K562 (cell line): ENCODE data around the gene CTDSP2. TPM values are rescaled to one million over a fixed set of nuclear protein-coding genes. Genes with fewer than 3 reads are reported as not detected.

Experiments used
- AFF1 ChIP-seq, 2 experiments: fragments of 450-650 bp; IDR thresholded peaks; 2 replicates each; pipeline ENCODE4 v1.6.1; 2018; ENCODE audit warnings: mild to moderate bottlenecking in 2 of 2, low read depth in 1 of 2; ENCODE audit not compliant: partially characterized antibody in 2 of 2
- ARID1B ChIP-seq: fragments of 450-650 bp; IDR thresholded peaks from 2 replicates; pipeline ENCODE4 v1.6.1; 2016; ENCODE audit warnings: antibody characterized with exemption, mild to moderate bottlenecking, inconsistent platforms
- E2F8 ChIP-seq: fragments of 450-650 bp; IDR thresholded peaks from 2 replicates; pipeline ENCODE4 v1.7.1; 2018; ENCODE audit warnings: mild to moderate bottlenecking, low read depth; ENCODE audit not compliant: partially characterized antibody
- FOXM1 ChIP-seq, 2 experiments: fragments of 450-650 bp in 1 of 2; sonication (generic) in 1 of 2; formaldehyde crosslinking in 1 of 2; IDR thresholded peaks; 2 replicates each; pipeline versions ENCODE4 v1.6.1 to v1.9.0; 2017 to 2022; ENCODE audit warnings: low read depth in 2 of 2, mild to moderate bottlenecking in 2 of 2, missing genetic modification reagents in 1 of 2, moderate library complexity in 1 of 2
- FOXP1 ChIP-seq: sonication (generic); formaldehyde crosslinking; IDR thresholded peaks from 2 replicates; pipeline ENCODE4 v1.8.0; 2022; ENCODE audit warnings: mild to moderate bottlenecking, missing genetic modification reagents
- HDAC1 ChIP-seq, 2 experiments: fragments of 450-650 bp; IDR thresholded peaks; 2 replicates each; pipeline ENCODE4 v1.6.1; 2016 to 2017; ENCODE audit warnings: inconsistent platforms in 1 of 2, mild to moderate bottlenecking in 1 of 2, moderate library complexity in 1 of 2
- HMBOX1 ChIP-seq: sonication (generic); IDR thresholded peaks from 2 replicates; pipeline ENCODE4 v1.6.1; 2016
- KLF10 ChIP-seq: fragments of 250-450 bp; sonication (Bioruptor Pico); IDR thresholded peaks from 2 replicates; pipeline ENCODE4 v1.6.1; 2021; ENCODE audit warnings: matching md5 sums
- MNT ChIP-seq, 2 experiments: fragments of 450-650 bp; conservative IDR thresholded peaks; 2 replicates each; pipeline ENCODE4 v1.6.1; 2017; ENCODE audit warnings: mild to moderate bottlenecking in 2 of 2, moderate library complexity in 2 of 2
- PHB2 ChIP-seq: fragments of 450-650 bp; IDR thresholded peaks from 2 replicates; pipeline ENCODE4 v1.6.1; 2017; ENCODE audit warnings: low read depth
- RNF2 ChIP-seq: sonication (generic); IDR thresholded peaks from 2 replicates; pipeline ENCODE4 v1.6.1; 2016
- SP2 ChIP-seq: IDR thresholded peaks from 2 replicates; pipeline ENCODE4 v1.6.1; 2011; ENCODE audit warnings: mild to moderate bottlenecking, low read depth, low read length, moderate library complexity; ENCODE audit not compliant: poor library complexity, severe bottlenecking; ENCODE audit errors: extremely low read depth
- SREBF2 ChIP-seq: sonication (generic); formaldehyde crosslinking; IDR thresholded peaks from 2 replicates; pipeline ENCODE4 v1.4.0; 2020; ENCODE audit warnings: mild to moderate bottlenecking, missing genetic modification reagents
- SRF ChIP-seq, 2 experiments: fragments of 250-450, 450-650 bp in 1 of 2; sonication (Bioruptor Pico) in 1 of 2; sonication (generic) in 1 of 2; formaldehyde crosslinking; IDR thresholded peaks; 2 replicates each; pipeline versions ENCODE4 v1.5.0 to v1.5.1; 2020 to 2022; ENCODE audit warnings: mild to moderate bottlenecking in 1 of 2, missing genetic modification reagents in 1 of 2
- TAF9B ChIP-seq: fragments of 450-650 bp; IDR thresholded peaks from 2 replicates; pipeline ENCODE4 v1.6.1; 2018; ENCODE audit warnings: mild to moderate bottlenecking; ENCODE audit not compliant: partially characterized antibody
- ZNF224 ChIP-seq: sonication (generic); formaldehyde crosslinking; IDR thresholded peaks from 2 replicates; pipeline ENCODE4 v1.8.0; 2022; ENCODE audit warnings: mild to moderate bottlenecking, missing genetic modification reagents
- ZNF232 ChIP-seq: sonication (generic); formaldehyde crosslinking; IDR thresholded peaks from 2 replicates; pipeline ENCODE4 v1.8.0; 2022; ENCODE audit warnings: mild to moderate bottlenecking, missing genetic modification reagents
- polyA plus RNA-seq, 8 experiments: library from polyadenylated mRNA; depleted of rRNA in 4 of 8; stranded (reverse) in 5 of 8; unstranded in 3 of 8; fragments of >200 nt; fragmentation: Nextera tagmentation in 2 of 8; fragmentation: Illumina TruSeq in 1 of 8; extraction: Ambion mirVana in 2 of 8; extraction: Trizol in 1 of 8; gene quantifications; 2 replicates each; pipeline versions ENCODE4 v1.2.1 to v1.2.3, GENCODE V29; 2011 to 2014; ENCODE audit warnings: inconsistent platforms in 1 of 8, missing spikeins in 1 of 8
- total RNA-seq, 7 experiments: library from RNA; depleted of rRNA in 6 of 7; stranded (reverse); fragments of >200 nt in 6 of 7; fragmentation: Illumina TruSeq in 2 of 7; extraction: Trizol in 2 of 7; gene quantifications; 2 replicates each; pipeline versions ENCODE4 v1.2.1 to v1.2.3, GENCODE V29; 2011 to 2021; ENCODE audit warnings: low replicate concordance in 1 of 7

CTDSP2 gene
- total and polyA plus RNA-seq, 9 of the 15 experiments (the other 6 are each of a cell fraction or from before 2014, with no cell fraction given): 20.4 to 108 (median 47.7) TPM

GRCh38 chr12:57782608-57783465 is 63.7 kb downstream of the CTDSP2 start, which contains the start of gene TSFM (continued):
- TF ChIP-seq SRF (CRISPR knock-in tag; IDR thresholded peaks at IDR 0.05) (peak in 1 of 2 experiments; percentile 60; a peak in 2 of 4 replicates), SP2 (peak; percentile 66), SREBF2 (CRISPR knock-in tag) (no peak), ZNF224 (CRISPR knock-in tag) (no peak), FOXM1 (IDR thresholded peaks at IDR 0.05; ENCODE audit: low read depth) (peak; percentile 64; the same call in 1 of the 2 replicates), FOXM1 (CRISPR knock-in tag; IDR thresholded peaks at IDR 0.05; ENCODE audit: low read depth) (no peak), PHB2 (no peak), ARID1B (peak; percentile 59), ZNF232 (CRISPR knock-in tag) (0 out of 2 replicates have a peak, but pooled peaks have one; percentile 14), TAF9B (peak; percentile 65), E2F8 (peak; percentile 82), AFF1 (IDR thresholded peaks at IDR 0.05; ENCODE audit: low read depth in 1 of 2, partially characterized antibody in 2 of 2) (peak; percentile 51 to 81), HDAC1 (IDR thresholded peaks at IDR 0.05) (peak in 1 of 2 experiments; percentile 99; a peak in 2 of 4 replicates), MNT (conservative IDR thresholded peaks at IDR 0.05) (peak; percentile 93 to 98), RNF2 (peak; percentile 78; the same call in 1 of the 2 replicates), KLF10 (CRISPR knock-in tag) (no peak), HMBOX1 (no peak; the same call in 1 of the 2 replicates), FOXP1 (peak; percentile 90; the same call in 1 of the 2 replicates)
